ENCODE data around the gene ZNF276. TPM values are rescaled to one million over a fixed set of nuclear protein-coding genes. Genes with fewer than 3 reads are reported as not detected.
A peak's percentile ranks its signal among the peaks of the same experiment; 100 is the strongest.

The ZNF276 gene
- total RNA-seq, 2 donors from 2014 or later: 28.2 to 32.6 TPM

DNA sequence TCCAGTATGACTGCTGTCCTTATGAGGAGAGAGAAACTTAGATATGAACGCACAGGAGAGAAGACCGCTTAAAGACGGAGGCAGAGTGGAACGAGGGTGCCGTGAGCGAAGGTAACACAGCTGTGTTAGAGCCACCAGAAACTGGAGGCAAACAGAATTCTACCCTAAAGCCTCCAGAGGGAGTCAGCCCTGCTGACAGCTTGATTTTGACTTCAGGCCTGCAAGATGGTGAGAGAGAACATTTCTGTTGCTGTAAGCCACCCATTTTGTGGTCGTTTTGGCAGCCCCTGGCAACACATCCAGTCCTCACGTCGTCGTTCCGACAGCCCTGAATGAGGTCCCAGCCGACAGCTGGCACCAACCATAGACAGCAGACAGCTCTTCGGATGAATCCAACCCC lies 17.1 kb upstream of the ZNF276 start:
- DNase-seq: peak; percentile 52
- peaks cover 6% of the 10 kb centered on the region for H3K36me3 Mint-ChIP-seq (ENCODE audit: low read depth)
- no peak overlapping the region for H3K9ac ChIP-seq (ENCODE audit: extremely low read depth, low read length, poor library complexity, severe bottlenecking)
- H3K9me3 Mint-ChIP-seq: no peaks in the 10 kb centered on the region
- no peak overlapping the region for H3K27ac ChIP-seq (ENCODE audit: low read depth, low read length)
- H3K27ac Mint-ChIP-seq: no peak overlapping the region
- peaks cover 8% of the 10 kb centered on the region for H3K27me3 Mint-ChIP-seq (ENCODE audit: insufficient read depth)
- H3K4me1 Mint-ChIP-seq: peaks cover 7% of the 10 kb centered on the region
- 86 to 92% methylated on average over 10 to 13 of the region's 13 CpGs for WGBS, 2 experiments (ENCODE audit: insufficient coverage in 1 of 2, insufficient read length in 1 of 2)
- H3K36me3 ChIP-seq (ENCODE audit: control insufficient read depth, insufficient read depth, low read length): peaks cover 2% of the 10 kb centered on the region
- H3K27me3 ChIP-seq (ENCODE audit: control insufficient read depth, insufficient read depth, low read length, poor library complexity, severe bottlenecking): no peaks in the 10 kb centered on the region
- TF ChIP-seq CTCF (conservative IDR thresholded peaks at IDR 0.05): peak; percentile 29
- H3K4me3 Mint-ChIP-seq: no peak overlapping the region
- peaks cover 7% of the 10 kb centered on the region for H3K4me1 ChIP-seq (ENCODE audit: control insufficient read depth, insufficient read depth, low read length)
- H3K9me3 ChIP-seq (ENCODE audit: control insufficient read depth, low read length): no peaks in the 10 kb centered on the region
- H3K4me3 ChIP-seq (ENCODE audit: low read length): no peak overlapping the region

- Histone ChIP-seq H3K9me3 (ENCODE audit: control insufficient read depth, low read length) (no peaks in the 10 kb centered on the region), H3K36me3 (ENCODE audit: control insufficient read depth, insufficient read depth, low read length) (no peaks in the 10 kb centered on the region), H3K4me1 (ENCODE audit: control insufficient read depth, insufficient read depth, low read length) (peaks cover 3% of the 10 kb centered on the region), H3K9ac (ENCODE audit: extremely low read depth, low read length, poor library complexity, severe bottlenecking) (no peak overlapping the region), H3K27me3 (ENCODE audit: control insufficient read depth, insufficient read depth, low read length, poor library complexity, severe bottlenecking) (no peaks in the 10 kb centered on the region), H3K4me3 (ENCODE audit: low read length) (no peak overlapping the region), H3K27ac (ENCODE audit: low read depth, low read length) (no peak overlapping the region)
- no peak overlapping the region for H3K27ac Mint-ChIP-seq
- H3K27me3 Mint-ChIP-seq (ENCODE audit: insufficient read depth): peaks cover 8% of the 10 kb centered on the region
- no peak for TF ChIP-seq CTCF (conservative IDR thresholded peaks at IDR 0.05)
- H3K36me3 Mint-ChIP-seq (ENCODE audit: low read depth): no peaks in the 10 kb centered on the region
- no peak for DNase-seq
- 92 to 93% methylated on average over 11 to 14 of the region's 15 CpGs for WGBS, 2 experiments (ENCODE audit: insufficient coverage in 1 of 2, insufficient read length in 1 of 2)
- no peaks in the 10 kb centered on the region for H3K9me3 Mint-ChIP-seq
- no peak overlapping the region for H3K4me3 Mint-ChIP-seq
- peaks cover 7% of the 10 kb centered on the region for H3K4me1 Mint-ChIP-seq
Measured at GRCh38 chr16:89705006-89705405, 16.3 kb upstream of the ZNF276 start.

- Histone ChIP-seq H3K9me3 (ENCODE audit: control insufficient read depth, low read length) (no peaks in the 10 kb centered on the region), H3K27ac (ENCODE audit: low read depth, low read length) (no peak overlapping the region), H3K9ac (ENCODE audit: extremely low read depth, low read length, poor library complexity, severe bottlenecking) (no peak overlapping the region), H3K4me1 (ENCODE audit: control insufficient read depth, insufficient read depth, low read length) (peaks cover 3% of the 10 kb centered on the region), H3K36me3 (ENCODE audit: control insufficient read depth, insufficient read depth, low read length) (no peaks in the 10 kb centered on the region), H3K27me3 (ENCODE audit: control insufficient read depth, insufficient read depth, low read length, poor library complexity, severe bottlenecking) (no peaks in the 10 kb centered on the region), H3K4me3 (ENCODE audit: low read length) (no peak overlapping the region)
- no peak for TF ChIP-seq CTCF (conservative IDR thresholded peaks at IDR 0.05)
- peaks cover 9% of the 10 kb centered on the region for H3K27me3 Mint-ChIP-seq (ENCODE audit: insufficient read depth)
- no peak overlapping the region for H3K27ac Mint-ChIP-seq
- 95 to 96% methylated on average over 11 to 14 of the region's 14 CpGs for WGBS, 2 experiments (ENCODE audit: insufficient coverage in 1 of 2, insufficient read length in 1 of 2)
- peaks cover 7% of the 10 kb centered on the region for H3K4me1 Mint-ChIP-seq
- no peaks in the 10 kb centered on the region for H3K36me3 Mint-ChIP-seq (ENCODE audit: low read depth)
- H3K4me3 Mint-ChIP-seq: no peak overlapping the region
- DNase-seq: no peak
- H3K9me3 Mint-ChIP-seq: no peaks in the 10 kb centered on the region
Measured at GRCh38 chr16:89706518-89707260, 14.6 kb upstream of the ZNF276 start.
